Left lobe of liver (tissue), 2 donors: ENCODE data around the gene FAHD2B. TPM values are rescaled to one million over a fixed set of nuclear protein-coding genes. Genes with fewer than 3 reads are reported as not detected.
"Not testable (repeated sequence)": the region's sequence is repeated elsewhere in the genome, so short reads cannot be mapped to it uniquely, and the experiment has no call there.

ENCODE experiments used
- ATAC-seq: fragments of 200-7000 bp; cut with Tn5 transposase; one replicate; pipeline ENCODE4 v1.9.1; 2020; ENCODE audit warnings: mild to moderate bottlenecking, moderate library complexity
- DNase-seq: peaks from one replicate; pipeline ENCODE4 v3.0.0-alpha.2; 2020; ENCODE audit warnings: low spot score
- total RNA-seq: library from RNA; stranded (reverse); gene quantifications from one replicate; pipeline ENCODE4 v1.2.1, GENCODE V29; 2021
- donor health status: DM: no; HTN: no; CAD: no; lungs with moderate emphysema.
- donor health status: DM: no; HTN: yes; CAD: no.

FAHD2B gene
- total RNA-seq, 1 donor from 2014 or later, result 3.9 TPM

DNA sequence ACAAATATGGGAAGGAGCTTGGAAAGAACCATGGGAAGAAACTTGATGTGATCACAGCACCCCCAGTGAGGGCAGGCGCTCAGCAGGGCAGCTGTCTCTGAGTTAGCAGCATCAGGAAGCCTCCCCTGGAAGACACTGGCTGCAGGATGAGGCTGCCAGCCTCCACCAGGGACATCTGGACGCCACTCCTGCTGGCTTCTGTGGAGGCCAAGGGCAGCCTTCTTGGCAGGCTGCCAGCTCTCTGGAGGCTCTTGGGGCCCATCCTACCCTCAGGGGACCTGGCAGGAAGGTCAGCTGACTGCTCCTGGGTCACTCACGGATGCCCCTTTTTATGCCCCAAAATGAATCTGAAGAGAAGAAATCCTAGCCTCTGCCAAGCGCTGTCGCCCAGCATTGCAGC is 26.0 kb downstream of the FAHD2B start:
- ATAC-seq, DNase-seq: not testable (repeated sequence)

DNA sequence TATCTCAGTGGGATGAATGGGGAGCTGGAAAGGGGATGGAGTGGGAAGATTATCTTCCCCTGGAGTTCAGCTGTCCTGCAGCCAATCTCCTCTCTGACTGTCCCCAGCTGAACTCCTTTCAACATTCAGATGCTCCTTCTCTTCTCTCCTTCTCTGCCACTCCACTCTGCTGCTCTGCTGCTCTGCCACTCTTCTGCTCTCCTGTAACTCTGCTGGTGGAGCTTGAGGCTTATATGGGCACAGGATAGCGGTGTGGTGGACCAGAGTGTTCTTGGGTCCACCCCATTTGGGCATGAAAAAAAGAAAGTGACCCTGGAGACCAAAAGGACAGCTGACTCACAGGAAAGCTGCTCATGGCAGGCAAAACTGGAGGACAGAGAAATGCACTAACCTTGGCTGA is 26.6 kb downstream of the FAHD2B start:
- DNase-seq (no peak), ATAC-seq (no peak)

DNA sequence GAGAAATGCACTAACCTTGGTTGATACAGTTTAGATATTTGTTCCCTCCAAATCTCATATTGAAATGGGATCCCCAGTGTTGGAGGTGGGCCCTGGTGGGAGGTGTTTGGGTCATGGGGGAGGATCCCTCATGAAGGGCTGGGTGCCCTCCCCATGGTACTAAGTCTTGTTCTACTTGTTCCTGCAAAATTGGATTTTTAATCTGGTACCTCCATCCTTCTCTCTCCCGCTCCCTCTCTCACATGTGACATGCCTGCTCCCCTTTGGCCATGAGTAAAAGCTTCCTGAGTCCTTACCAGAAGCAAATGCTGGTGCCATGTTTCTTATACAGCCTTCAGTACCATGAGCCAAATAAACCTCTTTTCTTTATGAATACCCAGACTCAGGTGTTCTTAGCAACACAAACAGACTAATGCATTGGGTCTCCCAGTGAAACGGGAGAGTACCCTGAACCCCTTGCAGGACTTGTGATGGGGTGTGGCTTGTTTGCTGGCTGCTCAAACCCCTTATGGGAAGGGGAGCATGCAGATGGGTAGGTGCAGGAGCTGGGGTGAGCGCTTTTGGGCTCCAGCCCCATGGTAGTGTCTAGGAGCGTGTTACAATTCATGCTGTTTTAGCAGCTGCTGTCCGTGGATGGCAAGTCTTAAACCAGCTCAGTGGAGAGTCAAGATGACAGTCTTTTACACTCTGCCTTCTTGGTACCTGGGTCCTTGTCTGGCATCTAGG is 27.2 kb downstream of the FAHD2B start:
- no peak for DNase-seq
- no peak for ATAC-seq

DNA sequence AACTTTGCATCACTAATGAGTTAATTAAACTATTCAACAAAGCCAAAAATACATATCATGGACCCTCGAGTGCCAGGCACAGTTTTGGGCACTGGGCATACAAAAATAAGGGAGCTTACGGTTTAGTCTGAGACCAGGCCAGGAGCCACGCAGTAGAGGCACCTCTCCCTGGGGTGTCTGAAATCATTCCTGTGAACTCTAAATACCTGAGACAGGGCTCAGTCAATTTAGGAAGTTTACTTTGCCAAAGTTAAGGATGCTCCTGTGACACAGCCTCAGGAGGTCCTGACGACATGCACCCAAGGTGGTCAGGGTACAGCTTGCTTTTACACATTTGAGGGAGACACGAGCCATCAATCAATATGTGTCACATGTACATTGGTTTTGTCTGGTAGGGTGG is 28.7 kb downstream of the FAHD2B start:
- DNase-seq, ATAC-seq: not testable (repeated sequence)

DNA sequence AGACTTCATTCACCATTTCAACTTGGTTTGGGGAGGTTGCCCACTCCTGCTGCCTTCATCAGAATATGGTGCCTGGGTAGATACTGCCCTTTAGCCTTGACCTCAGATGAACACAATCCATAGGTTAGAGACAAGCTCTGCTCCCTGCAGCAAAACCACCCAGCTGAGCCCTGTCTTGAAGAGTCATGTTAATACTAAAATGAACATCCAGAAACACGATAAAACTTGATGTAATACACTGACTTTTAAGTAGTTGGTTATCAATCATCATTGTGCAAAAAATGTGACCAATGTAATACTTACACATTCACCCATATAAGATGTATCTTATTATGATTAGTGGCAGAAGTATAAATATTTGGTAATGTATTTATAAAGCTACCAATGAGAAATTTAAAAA is 32.7 kb downstream of the FAHD2B start:
- not testable (repeated sequence) for ATAC-seq, DNase-seq

DNA sequence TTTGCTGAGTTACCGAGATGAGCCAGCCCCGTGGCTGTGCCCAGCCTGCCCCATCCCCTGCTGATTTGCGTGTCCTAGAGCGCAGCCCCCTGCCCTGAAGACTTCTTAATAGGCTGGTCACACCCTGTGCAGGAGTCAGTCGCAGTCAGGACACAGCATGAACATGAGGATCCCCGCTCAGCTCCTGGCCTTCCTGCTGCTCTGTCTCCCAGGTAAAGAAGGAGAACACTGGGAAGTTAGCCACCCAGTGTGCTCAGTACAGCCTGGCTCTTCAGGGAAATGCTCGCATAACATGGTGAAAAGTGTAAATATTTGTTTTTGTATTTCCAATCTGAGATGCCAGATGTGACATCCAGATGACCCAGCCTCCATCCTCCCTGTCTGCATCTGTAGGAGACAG is 34.9 kb downstream of the FAHD2B start:
- ATAC-seq, DNase-seq: not testable (repeated sequence)

DNA sequence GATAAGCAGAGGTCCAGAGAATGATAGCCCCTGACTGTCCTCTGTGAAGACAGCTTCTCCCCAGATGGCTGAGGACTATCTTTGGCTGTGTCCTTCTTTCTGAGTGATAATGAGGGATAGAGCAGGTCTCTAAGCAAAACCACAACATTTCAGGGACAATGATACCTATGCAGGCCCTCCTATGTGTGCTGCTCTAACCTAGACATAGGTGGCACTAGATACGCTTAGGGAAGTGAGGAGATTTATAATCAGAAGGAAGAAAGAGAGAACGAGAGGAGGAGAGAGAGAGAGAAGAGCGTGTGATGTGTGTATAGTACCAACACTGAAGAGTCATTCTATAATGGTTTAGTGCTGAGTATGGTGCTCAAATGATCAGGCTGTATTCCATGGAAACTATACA is 38.5 kb downstream of the FAHD2B start:
- DNase-seq, ATAC-seq: not testable (repeated sequence)

DNA sequence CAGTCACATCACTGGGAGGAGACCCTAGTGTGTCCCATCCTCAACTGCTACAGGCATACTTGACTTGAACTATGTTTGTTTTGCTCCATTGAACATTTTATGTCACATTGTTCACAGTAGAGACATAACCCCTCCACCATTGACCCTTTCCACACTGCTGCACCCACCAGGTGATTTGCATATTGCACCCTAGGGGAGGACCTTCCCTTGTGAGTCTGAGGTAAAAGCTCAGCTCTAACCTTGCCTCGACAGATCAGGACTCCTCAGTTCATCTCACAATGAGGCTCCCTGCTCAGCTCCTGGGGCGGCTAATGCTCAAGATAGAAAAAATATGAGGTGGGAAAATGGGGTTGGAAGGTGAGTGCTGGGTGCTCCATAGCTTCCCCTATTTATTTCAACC is 44.6 kb downstream of the FAHD2B start:
- not testable (repeated sequence) for ATAC-seq, DNase-seq

DNA sequence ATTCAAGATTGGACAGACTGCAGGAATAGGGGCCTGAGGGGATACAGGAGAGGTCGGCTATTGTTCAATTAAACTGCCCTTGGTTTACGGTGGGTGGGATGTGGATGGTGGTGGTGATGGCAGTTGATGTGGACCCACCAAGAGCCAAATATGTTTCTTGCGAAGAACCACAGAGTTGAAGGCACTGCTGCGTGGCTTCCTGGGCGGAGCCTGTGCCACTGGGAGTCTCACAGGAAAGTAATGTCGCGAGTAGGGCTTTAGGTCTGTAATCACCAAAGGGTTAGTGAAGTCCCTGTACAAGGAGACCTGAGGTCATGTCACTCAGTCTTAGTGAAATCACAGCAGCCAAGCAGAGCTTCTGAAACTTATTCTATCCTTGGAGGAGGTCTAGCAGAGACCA is 46.2 kb downstream of the FAHD2B start:
- not testable (repeated sequence) for ATAC-seq, DNase-seq

DNA sequence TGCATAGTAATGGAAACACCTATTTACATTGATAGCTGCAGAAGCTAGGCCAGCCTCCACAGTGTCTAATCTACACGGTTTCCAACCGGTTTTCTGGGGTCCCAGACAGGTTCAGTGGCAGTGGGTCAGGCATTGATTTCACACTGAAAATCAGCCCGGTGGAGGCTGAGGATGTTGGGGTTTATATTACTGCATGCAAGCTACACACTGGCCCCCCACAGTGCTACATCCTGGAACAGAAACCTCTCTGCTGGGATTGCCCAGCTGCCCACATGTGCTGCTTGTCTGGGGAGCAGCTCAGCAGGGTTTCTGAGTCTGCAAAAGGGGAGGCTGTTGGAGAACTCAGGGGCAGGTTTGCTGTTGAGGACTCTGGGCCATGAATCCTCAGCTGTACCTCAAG is 48.0 kb downstream of the FAHD2B start:
- ATAC-seq, DNase-seq: not testable (repeated sequence)

DNA sequence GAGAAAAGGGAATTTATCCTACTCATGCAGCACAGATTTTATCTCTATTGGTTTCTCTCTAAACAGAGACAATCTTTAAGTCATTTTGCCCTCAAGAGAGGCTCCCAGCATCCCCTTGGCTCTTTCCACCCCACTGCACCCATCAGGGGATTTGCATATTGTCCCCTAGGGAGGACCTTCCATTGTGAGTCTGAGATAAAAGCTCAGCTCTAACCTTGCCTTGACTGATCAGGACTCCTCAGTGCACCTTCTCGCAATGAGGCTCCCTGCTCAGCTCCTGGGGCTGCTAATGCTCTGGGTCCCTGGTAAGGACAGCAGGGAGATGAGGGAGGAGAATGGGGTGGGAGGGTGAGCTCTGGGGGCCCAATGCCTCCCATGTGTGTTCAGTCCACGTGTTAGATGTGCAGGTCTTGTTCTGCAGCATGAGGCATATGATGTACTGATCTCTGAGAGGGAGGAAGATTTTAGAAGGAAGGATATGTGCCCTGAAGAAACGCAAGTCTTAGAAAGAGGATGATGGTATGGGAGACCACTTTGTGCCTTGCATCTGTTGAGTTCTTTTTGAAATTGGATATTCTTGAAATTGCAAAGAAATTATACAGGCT is 48.7 kb downstream of the FAHD2B start:
- DNase-seq, ATAC-seq: not testable (repeated sequence)

Other genes with a start within 250 kb of the FAHD2B start
- 9.5 TPM for gene ANKRD39, start 236.9 kb downstream of the FAHD2B start, total RNA-seq
- 18.6 TPM for gene SEMA4C, start 224.8 kb downstream of the FAHD2B start, total RNA-seq
- 0.43 TPM for gene FAM178B, start 108.3 kb downstream of the FAHD2B start, total RNA-seq
- gene ANKRD36, start 18.3 kb upstream of the FAHD2B start, total RNA-seq, result 2.8 TPM